A673 (cell line): Measurements from ENCODE around the gene USP22.

ENCODE experiments used
- EZH2 ChIP-seq: fragments of 200-600 bp; sonication (generic); IDR thresholded peaks from 2 replicates; pipeline ENCODE4 v1.6.1; 2017; ENCODE audit warnings: borderline replicate concordance, low read depth, mild to moderate bottlenecking, mixed read lengths, antibody characterized with exemption, low read length; ENCODE audit not compliant: poor library complexity, severe bottlenecking
- TF ChIP-seq, protein P1 (sequence below): fragments of 300-800, 200-600 bp; sonication (generic); conservative IDR thresholded peaks from 2 replicates; pipeline ENCODE4 v1.5.1; 2017; ENCODE audit warnings: low read depth, mild to moderate bottlenecking, antibody characterized with exemption, low read length, moderate library complexity, mixed read lengths

GRCh38 chr17:21037117-21037803 lies 5.6 kb downstream of the USP22 start:
- TF ChIP-seq, protein P1, sequence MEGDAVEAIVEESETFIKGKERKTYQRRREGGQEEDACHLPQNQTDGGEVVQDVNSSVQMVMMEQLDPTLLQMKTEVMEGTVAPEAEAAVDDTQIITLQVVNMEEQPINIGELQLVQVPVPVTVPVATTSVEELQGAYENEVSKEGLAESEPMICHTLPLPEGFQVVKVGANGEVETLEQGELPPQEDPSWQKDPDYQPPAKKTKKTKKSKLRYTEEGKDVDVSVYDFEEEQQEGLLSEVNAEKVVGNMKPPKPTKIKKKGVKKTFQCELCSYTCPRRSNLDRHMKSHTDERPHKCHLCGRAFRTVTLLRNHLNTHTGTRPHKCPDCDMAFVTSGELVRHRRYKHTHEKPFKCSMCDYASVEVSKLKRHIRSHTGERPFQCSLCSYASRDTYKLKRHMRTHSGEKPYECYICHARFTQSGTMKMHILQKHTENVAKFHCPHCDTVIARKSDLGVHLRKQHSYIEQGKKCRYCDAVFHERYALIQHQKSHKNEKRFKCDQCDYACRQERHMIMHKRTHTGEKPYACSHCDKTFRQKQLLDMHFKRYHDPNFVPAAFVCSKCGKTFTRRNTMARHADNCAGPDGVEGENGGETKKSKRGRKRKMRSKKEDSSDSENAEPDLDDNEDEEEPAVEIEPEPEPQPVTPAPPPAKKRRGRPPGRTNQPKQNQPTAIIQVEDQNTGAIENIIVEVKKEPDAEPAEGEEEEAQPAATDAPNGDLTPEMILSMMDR: no peak
- TF ChIP-seq EZH2: no peak
